B cell (primary cell): ENCODE measurements around the gene ABTB2. TPM values are rescaled to one million over a fixed set of nuclear protein-coding genes. Genes with fewer than 3 reads are reported as not detected.
A peak's percentile ranks its signal among the peaks of the same experiment; 100 is the strongest.

Experiments used
- ATAC-seq: fragments of 200-7000 bp; cut with Tn5 transposase; one replicate; pipeline ENCODE4 v1.10.0; 2021; ENCODE audit warnings: low read depth, mild to moderate bottlenecking, moderate number of reproducible peaks, moderate library complexity
- CTCF ChIA-PET: fragments of 350-600 bp; sonication (Branson Sonifier 250); formaldehyde crosslinking; loops from one replicate; lab custom pipeline; 2021; ENCODE audit warnings: antibody characterized with exemption, inconsistent platforms; lab: Charles Lee
- POLR2A ChIA-PET: fragments of 350-600 bp; sonication (Branson Sonifier 250); formaldehyde crosslinking; loops from one replicate; lab custom pipeline; 2021; ENCODE audit warnings: antibody characterized with exemption; lab: Charles Lee
- DNase-seq: peaks from one replicate; pipeline ENCODE4 v3.0.0; 2013
- H2AFZ ChIP-seq: 2 replicates; pipeline ENCODE4 v1.6.1; 2012; ENCODE audit warnings: mild to moderate bottlenecking, low read depth, low read length; ENCODE audit not compliant: insufficient read depth, poor library complexity, severe bottlenecking
- H3K27ac ChIP-seq, 2 donors: 1 replicate in 1 of 2; 2 replicates in 1 of 2; pipeline ENCODE4 v1.5.1; 2012 to 2013; ENCODE audit warnings: low read length in 2 of 2, mild to moderate bottlenecking in 2 of 2, moderate library complexity in 1 of 2
- H3K27me3 ChIP-seq, 4 experiments: fragments of 200-600 bp in 1 of 4; sonication (generic) in 1 of 4; replicated peaks in 1 of 4; 1 replicate in 2 of 4; 2 replicates in 2 of 4; pipeline versions ENCODE4 v1.6.1 to v1.7.0; 2013 to 2016; ENCODE audit warnings: low read length in 3 of 4, mild to moderate bottlenecking in 2 of 4, mixed read lengths in 1 of 4, moderate library complexity in 1 of 4; ENCODE audit not compliant: insufficient read depth in 4 of 4, control insufficient read depth in 3 of 4; ENCODE audit errors: control extremely low read depth in 1 of 4
- H3K36me3 ChIP-seq, 2 experiments: replicated peaks in 1 of 2; 1 replicate in 1 of 2; 2 replicates in 1 of 2; pipeline versions ENCODE4 v1.6.1 to v1.7.1; 2013; ENCODE audit warnings: low read length in 1 of 2; ENCODE audit not compliant: insufficient read depth in 2 of 2, control insufficient read depth in 1 of 2; ENCODE audit errors: control extremely low read depth in 1 of 2, extremely low read depth in 1 of 2
- H3K4me1 ChIP-seq, 2 donors: fragments of 200-600 bp in 1 of 2; sonication (generic) in 1 of 2; 1 replicate in 1 of 2; 2 replicates in 1 of 2; pipeline versions ENCODE4 v1.5.1 to v1.6.1; 2013 to 2017; ENCODE audit warnings: low read length in 2 of 2; ENCODE audit not compliant: control insufficient read depth in 2 of 2, insufficient read depth in 2 of 2
- H3K4me2 ChIP-seq: replicated peaks from 2 replicates; pipeline ENCODE3; 2012; ENCODE audit warnings: mild to moderate bottlenecking, low read depth, low read length; ENCODE audit not compliant: poor library complexity, severe bottlenecking
- H3K4me3 ChIP-seq, 5 experiments: fragments of 200-600 bp in 1 of 5; sonication (generic) in 1 of 5; 1 replicate in 3 of 5; 2 replicates in 2 of 5; pipeline versions ENCODE4 v1.5.1 to v1.7.0; 2011 to 2016; ENCODE audit warnings: low read length in 4 of 5, mild to moderate bottlenecking in 4 of 5, low read depth in 2 of 5, control low read depth in 1 of 5, moderate library complexity in 1 of 5; ENCODE audit not compliant: insufficient read depth in 1 of 5; ENCODE audit errors: control extremely low read depth in 1 of 5, extremely low read depth in 1 of 5
- H3K79me2 ChIP-seq: fragments of 200-600 bp; sonication (generic); one replicate; pipeline ENCODE4 v1.6.0; 2016; ENCODE audit warnings: low read length; ENCODE audit not compliant: control insufficient read depth, insufficient read depth
- H3K9ac ChIP-seq: fragments of 200-600 bp; sonication (generic); 2 replicates; pipeline ENCODE4 v1.6.1; 2017; ENCODE audit warnings: mild to moderate bottlenecking, low read length, moderate library complexity
- H3K9me3 ChIP-seq, 3 donors: one replicate each; pipeline versions ENCODE4 v1.6.1 to v1.7.1; 2013; ENCODE audit warnings: low read length in 2 of 3; ENCODE audit not compliant: control insufficient read depth in 2 of 3, insufficient read depth in 1 of 3; ENCODE audit errors: control extremely low read depth in 1 of 3
- H4K20me1 ChIP-seq: 2 replicates; pipeline ENCODE4 v1.6.0; 2012; ENCODE audit warnings: mild to moderate bottlenecking, low read length; ENCODE audit not compliant: insufficient read depth, control insufficient read depth, poor library complexity, severe bottlenecking
- H3K27ac Mint-ChIP-seq: one replicate; pipeline ENCODE4 v1.8.0; 2021; ENCODE audit warnings: mixed read lengths
- H3K27me3 Mint-ChIP-seq: one replicate; pipeline ENCODE4 v1.8.0; 2021; ENCODE audit warnings: mixed read lengths
- H3K4me1 Mint-ChIP-seq: one replicate; pipeline ENCODE4 v1.8.0; 2021; ENCODE audit warnings: mixed read lengths
- H3K4me3 Mint-ChIP-seq: one replicate; pipeline ENCODE4 v1.8.0; 2021; ENCODE audit warnings: mixed read lengths
- H3K9me3 Mint-ChIP-seq: one replicate; pipeline ENCODE4 v1.8.0; 2022; ENCODE audit warnings: mixed read lengths; ENCODE audit not compliant: insufficient read depth
- CTCF ChIP-seq: fragments of 200-600 bp; IDR thresholded peaks from one replicate; pipeline ENCODE4 v1.8.0; 2022; ENCODE audit warnings: antibody characterized with exemption, mild to moderate bottlenecking
- EZH2 ChIP-seq: IDR thresholded peaks from 2 replicates; pipeline ENCODE4 v1.6.1; 2012; ENCODE audit warnings: borderline replicate concordance, low read depth, mild to moderate bottlenecking, moderate library complexity, low read length; ENCODE audit not compliant: insufficient read depth, poor library complexity, severe bottlenecking
- whole genome bisulfite sequencing: methylation state at CpG from one replicate; pipeline ENCODE4 v1.1.5; 2013; ENCODE audit warnings: missing lambda C conversion rate; ENCODE audit not compliant: insufficient coverage; 5-methylcytosine and 5-hydroxymethylcytosine counted together
- intact Hi-C: fragments of 100-400 bp; cut with micrococcal nuclease; formaldehyde crosslinking; loops from one replicate; pipeline ENCODE4 v1.10.0; 2022
- polyA plus RNA-seq: library from polyadenylated mRNA; depleted of rRNA; stranded (reverse); fragments of >200 nt; gene quantifications from 2 replicates; pipeline ENCODE4 v1.2.3, GENCODE V29; 2012
- total RNA-seq, 2 donors: library from RNA; stranded (reverse); fragments of 120-200 nt in 1 of 2; gene quantifications; 1 replicate in 1 of 2; 2 replicates in 1 of 2; pipeline versions ENCODE4 v1.2.3 to v1.2.4, GENCODE V29; 2013 to 2022

ABTB2 gene
- total and polyA plus RNA-seq, 2 donors (not counting 1 experiment from before 2014, with no cell fraction given): 0.30 to 5.9 TPM

GRCh38 chr11:34154059-34154875 lies 203.5 kb downstream of the ABTB2 start:
- ATAC-seq (peak; percentile 83), DNase-seq (peak; percentile 61)
- no peaks in the 10 kb centered on the region for H3K9me3 Mint-ChIP-seq
- Histone ChIP-seq H3K4me1 (peaks cover 15 to 21% of the 10 kb centered on the region in 2 donors), H3K36me3 (peaks cover 0 to 14% of the 10 kb centered on the region in 2 experiments), H3K27me3 (no peaks in the 10 kb centered on the region), H3K79me2 (no peaks in the 10 kb centered on the region), H3K9me3 (no peaks in the 10 kb centered on the region), H3K4me2 (peak overlapping the region; percentile 56), H3K4me3 (peak overlapping the region in 2 of 5 experiments; percentile 12 to 14), H4K20me1 (no peaks in the 10 kb centered on the region), H3K9ac (peak overlapping the region; percentile 9), H3K27ac (peak overlapping the region in 1 of 2 donors; percentile 3), H2AFZ (no peak overlapping the region)
- 29% methylated on average over 13 of the region's 16 CpGs for WGBS
- intact Hi-C loops: no loop called here
- no peaks in the 10 kb centered on the region for H3K27me3 Mint-ChIP-seq
- TF ChIP-seq CTCF (no peak), EZH2 (no peak)
- peak overlapping the region; percentile 26 for H3K4me3 Mint-ChIP-seq
- ChIA-PET CTCF (interaction anchor here (1.0 to 2.0 kb wide), 5 partner anchors 9 to 190 kb away, joined by 3 to 8 read pairs (median 4); no protein-coding TSS in a partner anchor), POLR2A (interaction anchor here (0.6 kb wide), 1 partner anchor 20 kb away, joined by 4 read pairs; no protein-coding TSS in a partner anchor)
- peaks cover 30% of the 10 kb centered on the region for H3K4me1 Mint-ChIP-seq
- H3K27ac Mint-ChIP-seq: peak overlapping the region; percentile 54
